Eye (tissue), 1 donor: ENCODE results near the gene CDS2.
"Not testable (repeated sequence)": the region's sequence is repeated elsewhere in the genome, so short reads cannot be mapped to it uniquely, and the experiment has no call there.

Source experiments
- DNase-seq: peaks from one replicate; pipeline ENCODE4 v3.0.0-alpha.2; 2015

Gene CDS2

GRCh38 chr20:5126512-5127203 lies at the start of gene CDS2:
TSS of gene CDS2 (plus strand) at chr20:5127008. CDS start at chr20:5127093, 85 bp downstream.
- peak; percentile 99 for DNase-seq

- DNase-seq, result no peak
Measured at GRCh38 chr20:5077761-5078387, 48.9 kb upstream of the CDS2 start.

GRCh38 chr20:5078399-5078958 lies 48.3 kb upstream of the CDS2 start:
- no peak for DNase-seq

DNA sequence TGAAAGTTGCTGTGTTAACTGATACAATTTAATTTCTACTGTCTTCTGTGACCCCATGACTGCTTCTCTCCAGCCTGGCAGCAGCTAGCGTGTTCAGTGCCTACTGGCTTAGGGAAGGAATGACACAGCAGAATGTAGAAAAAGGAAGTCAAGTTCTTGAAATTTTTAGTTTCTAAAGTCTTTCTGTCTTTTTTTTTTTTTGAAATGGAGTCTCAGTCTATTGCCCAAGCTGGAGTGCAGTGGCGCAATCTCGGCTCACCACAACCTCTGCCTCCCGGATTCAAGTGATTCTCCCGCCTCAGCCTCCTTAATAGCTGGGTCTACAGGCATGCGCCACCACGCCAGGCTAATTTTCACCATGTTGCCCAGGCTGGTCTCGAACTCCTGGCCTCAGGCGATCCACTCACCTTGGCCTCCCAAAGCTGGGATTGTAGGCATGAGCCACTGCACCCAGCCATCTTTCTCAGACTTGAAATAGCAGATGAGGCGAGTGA lies 46.4 kb upstream of the CDS2 start:
- DNase-seq, result no peak

DNA sequence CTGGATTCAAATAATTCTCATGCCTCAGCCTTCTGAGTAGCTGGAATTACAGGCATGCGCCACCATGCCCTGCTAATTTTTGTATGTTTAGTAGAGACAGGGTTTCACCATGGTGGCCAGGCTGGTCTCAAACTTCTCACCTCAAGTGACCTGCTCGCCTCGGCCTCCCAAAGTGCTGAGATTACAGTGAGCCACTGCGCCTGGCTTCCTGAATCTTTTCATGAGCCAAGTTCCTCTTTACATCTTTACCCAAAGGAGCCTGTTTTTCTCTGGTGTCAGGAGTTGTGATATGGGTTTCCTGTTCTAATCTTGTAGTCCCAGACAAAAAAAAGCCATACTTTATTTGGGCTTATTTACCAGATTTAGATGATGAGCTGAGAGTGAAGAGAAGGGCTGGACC lies 41.4 kb upstream of the CDS2 start:
- DNase-seq, result no peak

GRCh38 chr20:5088688-5089087 lies 38.1 kb upstream of the CDS2 start:
- no peak for DNase-seq

GRCh38 chr20:5090191-5090590 lies 36.6 kb upstream of the CDS2 start:
- DNase-seq, result no peak

- no peak for DNase-seq
Measured at GRCh38 chr20:5091902-5092301, 34.9 kb upstream of the CDS2 start.

DNA sequence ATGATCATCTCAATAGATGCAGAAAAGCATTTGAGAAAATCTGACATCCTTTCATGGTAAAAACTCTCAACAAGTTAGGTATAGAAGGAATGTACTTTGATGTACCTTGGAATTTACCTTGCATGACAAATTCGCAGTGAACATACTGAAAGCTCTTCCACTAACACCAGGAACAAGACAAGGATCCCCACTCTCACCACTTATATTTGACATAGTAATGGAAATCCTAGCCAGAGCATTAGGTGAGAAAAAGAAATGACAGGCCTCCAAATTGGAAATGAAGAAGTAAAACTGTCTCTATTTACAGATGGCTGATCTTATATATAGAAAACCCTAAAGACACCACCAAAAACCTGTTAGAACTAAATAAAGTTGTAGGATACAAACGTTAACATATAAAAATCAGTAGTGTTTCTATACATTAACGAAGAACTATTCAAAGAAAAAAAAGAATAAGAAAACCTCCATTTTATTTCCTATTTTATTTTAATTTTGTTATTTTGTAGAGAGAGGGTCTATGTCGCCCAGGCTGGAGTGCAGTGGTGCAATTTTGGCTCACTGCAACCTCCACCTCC lies 34.0 kb upstream of the CDS2 start:
- no peak for DNase-seq

- DNase-seq, result no peak
Measured at GRCh38 chr20:5095454-5095853, 31.4 kb upstream of the CDS2 start.

DNA sequence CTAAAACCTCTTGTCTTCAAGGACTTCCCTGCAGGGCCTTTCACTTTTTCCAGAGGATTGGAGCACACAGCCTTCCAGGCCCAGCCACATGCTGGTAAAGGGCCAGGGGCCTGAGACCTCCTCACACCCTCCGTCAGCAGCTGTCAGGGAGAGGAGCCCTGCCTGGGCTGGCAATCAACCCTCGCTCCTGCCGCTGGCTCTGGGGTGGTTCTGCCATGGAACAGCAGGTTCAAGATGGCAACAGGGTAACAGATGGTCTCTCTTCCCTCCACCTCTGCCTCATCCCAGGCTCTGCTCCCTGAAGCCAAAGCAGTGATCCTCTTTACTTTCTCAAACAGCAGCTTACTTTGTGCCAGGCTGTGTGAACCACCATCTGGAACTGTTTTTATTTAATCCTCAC lies 30.9 kb upstream of the CDS2 start:
- DNase-seq, result no peak

DNA sequence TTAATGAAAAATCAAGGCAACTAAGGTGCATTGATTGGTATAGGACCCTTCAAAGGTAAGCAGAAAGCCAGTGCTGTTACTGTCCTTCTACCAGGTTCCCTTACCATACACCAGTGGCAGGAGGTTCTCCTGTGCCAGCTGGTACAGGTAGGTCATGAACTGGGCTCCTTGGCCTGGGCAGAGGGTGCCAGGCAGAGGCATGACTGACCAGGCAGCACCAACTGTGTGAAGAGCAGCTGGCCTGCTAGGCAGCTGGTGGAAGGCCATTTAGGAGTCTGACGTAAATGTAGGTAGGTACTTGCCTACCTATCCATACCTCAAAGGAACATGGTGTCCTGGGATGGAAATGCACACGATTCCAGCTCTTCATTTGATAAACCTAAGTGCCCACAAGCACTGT lies 30.3 kb upstream of the CDS2 start:
- no peak for DNase-seq

- not testable (repeated sequence) for DNase-seq
Measured at GRCh38 chr20:5099009-5099408, 27.8 kb upstream of the CDS2 start.

DNA sequence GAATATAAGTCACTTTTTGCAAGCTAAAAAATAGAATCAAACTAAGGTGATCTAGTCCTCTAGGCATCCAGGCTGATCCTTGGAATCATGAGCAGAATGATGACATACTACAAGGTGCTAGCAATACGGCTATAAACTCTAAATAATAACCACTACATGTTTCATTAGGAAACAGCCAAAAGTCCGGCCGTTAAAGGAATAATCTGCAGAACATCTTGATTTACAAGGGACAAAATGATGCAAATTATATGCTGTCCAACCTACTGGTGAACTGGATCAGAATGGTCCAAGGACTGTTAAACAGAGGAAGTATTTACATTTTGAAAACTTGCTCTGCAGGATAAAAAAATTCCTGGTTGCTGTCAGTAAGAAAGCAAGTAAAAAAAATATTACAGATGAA lies 26.9 kb upstream of the CDS2 start:
- DNase-seq, result not testable (repeated sequence)

DNA sequence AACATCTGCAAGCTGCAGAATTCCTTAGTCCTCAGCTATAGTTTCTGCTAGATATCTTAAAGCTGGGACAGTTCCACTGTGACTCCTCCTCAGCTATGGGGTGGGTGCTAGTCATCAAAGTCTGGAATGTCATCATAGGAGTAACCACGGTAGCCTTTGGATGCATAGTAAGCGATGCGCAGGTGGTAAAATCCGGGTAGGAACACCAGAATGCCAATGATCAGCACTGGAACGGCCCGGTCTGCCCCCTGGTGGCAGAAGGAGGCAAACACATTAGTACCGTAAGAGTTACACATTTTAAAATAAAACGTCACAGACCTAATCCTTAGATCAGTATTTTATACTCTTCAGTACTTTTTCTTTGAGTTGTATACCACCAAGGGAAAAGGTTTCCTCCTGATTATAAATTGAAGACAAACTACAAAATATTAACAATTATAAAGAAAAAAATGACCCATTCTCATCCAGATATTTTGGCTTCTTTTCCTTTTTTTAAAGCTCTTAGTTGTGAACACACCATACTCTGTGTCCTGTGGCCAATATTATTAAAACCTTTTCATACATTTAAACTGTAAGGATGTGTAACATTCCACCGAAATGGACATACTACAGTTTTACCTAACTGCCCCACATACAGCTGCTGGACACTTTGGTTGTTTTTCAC lies 26.0 kb upstream of the CDS2 start:
- peak; percentile 79 for DNase-seq

DNA sequence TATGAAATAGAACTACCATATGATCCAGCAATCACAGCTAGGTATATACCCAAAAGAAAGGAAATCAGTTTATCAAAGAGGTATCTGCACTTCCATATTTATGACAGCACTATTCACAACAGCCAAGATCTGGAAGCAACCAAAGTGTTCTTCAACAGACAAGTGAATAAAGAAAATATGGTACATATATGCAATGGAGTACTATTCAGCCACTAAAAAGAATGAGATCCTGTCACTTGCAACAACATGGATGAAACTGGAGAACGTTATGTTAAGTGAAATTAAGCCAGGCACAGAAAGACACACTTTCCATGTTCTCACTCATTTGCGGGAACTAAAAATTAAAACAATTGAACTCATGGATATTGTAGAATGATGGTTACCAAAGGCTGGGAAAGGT lies 22.3 kb upstream of the CDS2 start:
- no peak for DNase-seq

DNA sequence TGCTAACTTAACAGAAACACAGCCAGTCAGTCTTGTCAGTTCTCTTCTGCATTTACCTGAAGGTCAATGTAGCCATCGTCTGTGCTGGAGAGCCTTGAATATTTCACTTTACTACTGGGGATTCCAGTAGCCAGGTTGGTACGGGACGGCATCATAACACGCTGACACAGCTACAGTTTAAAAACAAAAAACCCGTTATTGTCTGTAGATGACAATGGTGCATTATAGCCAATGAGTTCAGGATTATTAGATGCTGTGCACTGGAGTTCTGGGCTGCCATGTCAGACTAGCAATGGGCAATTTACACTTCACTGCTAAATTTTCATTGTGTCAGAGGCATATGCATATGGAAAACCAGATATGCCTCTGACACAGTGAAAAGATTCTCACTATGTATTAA lies 17.5 kb upstream of the CDS2 start:
- no peak for DNase-seq

GRCh38 chr20:5113615-5113986 lies 13.2 kb upstream of the CDS2 start:
- no peak for DNase-seq

GRCh38 chr20:5114403-5114802 lies 12.4 kb upstream of the CDS2 start:
- no peak for DNase-seq

DNA sequence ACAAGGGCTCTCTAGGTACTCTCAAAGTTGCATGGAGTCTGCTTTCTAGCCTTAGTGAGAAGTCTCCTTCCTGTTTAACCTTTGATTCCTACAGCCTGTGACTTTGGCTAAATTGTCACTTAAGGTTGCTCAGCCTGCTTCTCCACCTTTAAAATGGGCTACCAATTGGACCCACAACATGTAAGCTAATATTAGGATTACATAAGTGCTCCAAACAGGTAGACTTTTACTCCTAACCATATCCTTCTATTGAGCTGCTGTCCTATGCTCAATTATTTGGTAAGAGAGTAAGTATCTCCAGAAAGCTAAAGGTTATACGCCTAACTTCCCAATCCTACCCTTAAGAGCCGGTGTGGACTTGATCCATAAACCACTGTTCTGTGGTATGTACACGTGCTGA lies 9.9 kb upstream of the CDS2 start:
- DNase-seq, result no peak

DNA sequence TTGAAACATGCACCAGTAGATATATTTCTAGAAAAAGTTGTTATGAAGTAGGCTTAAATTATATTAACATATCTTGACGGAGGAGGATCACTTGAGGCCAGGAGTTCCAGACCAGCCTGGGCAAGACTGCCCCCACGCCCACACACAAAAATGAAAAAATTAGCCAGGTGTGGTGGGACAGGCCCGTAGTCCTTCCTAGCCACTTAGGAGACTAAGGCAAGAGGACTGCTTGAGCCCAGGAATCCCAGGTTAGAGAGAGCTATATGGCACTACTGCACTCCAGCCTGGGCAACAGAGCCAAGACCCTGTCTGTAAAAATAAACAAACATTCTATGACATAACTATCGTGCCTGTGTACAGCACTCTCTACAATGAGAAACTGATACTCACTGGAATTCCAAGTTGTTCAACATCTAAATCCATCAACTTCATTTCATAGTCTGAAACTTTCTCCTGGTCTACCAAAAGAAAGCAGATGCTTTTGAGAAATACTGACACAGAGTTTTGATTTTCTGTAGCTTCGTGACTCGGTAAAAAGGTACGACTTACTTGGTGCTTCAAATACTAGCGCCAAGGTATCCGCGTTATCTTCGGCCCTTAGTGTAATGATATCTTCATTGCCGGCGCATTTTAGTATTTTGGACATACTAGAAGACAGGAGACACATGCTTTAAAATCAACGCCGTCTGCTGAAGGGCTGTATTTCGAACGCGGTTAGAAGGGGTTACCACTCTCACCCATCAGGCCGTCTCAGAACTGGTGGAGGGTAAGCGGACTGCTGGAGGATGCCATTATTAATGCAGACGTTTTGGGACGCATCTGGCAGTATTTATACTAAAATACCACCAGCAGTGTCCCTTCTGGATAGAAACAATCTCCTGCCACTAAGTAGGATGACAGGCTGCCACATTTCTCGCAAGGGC lies 8.3 kb upstream of the CDS2 start:
- peak; percentile 41 for DNase-seq

DNA sequence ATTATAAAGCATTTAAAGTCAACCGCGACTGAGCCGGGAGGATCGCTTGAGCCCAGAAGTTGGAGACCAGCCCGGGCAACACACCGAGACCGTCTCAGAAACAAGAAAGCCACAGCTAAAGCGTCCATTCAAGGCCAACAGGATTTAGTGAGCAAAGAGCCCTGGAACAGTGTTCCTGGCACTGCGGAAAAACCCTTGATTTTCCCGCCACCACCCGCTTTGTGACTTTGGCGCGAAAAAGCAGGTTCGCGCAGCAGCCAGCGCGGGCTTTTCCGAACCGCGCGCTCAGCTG lies 7.7 kb upstream of the CDS2 start:
- no peak for DNase-seq
